ENCODE results near the gene SDHA.
"Not testable (repeated sequence)": the region's sequence is repeated elsewhere in the genome, so short reads cannot be mapped to it uniquely, and the experiment has no call there.

- TF ChIP-seq, protein P1, sequence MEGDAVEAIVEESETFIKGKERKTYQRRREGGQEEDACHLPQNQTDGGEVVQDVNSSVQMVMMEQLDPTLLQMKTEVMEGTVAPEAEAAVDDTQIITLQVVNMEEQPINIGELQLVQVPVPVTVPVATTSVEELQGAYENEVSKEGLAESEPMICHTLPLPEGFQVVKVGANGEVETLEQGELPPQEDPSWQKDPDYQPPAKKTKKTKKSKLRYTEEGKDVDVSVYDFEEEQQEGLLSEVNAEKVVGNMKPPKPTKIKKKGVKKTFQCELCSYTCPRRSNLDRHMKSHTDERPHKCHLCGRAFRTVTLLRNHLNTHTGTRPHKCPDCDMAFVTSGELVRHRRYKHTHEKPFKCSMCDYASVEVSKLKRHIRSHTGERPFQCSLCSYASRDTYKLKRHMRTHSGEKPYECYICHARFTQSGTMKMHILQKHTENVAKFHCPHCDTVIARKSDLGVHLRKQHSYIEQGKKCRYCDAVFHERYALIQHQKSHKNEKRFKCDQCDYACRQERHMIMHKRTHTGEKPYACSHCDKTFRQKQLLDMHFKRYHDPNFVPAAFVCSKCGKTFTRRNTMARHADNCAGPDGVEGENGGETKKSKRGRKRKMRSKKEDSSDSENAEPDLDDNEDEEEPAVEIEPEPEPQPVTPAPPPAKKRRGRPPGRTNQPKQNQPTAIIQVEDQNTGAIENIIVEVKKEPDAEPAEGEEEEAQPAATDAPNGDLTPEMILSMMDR (IDR thresholded peaks at IDR 0.05), result not testable (repeated sequence)
- TF ChIP-seq POLR2AphosphoS5 (IDR thresholded peaks at IDR 0.05), result not testable (repeated sequence)
Measured at GRCh38 chr5:233426-233825, 15.3 kb downstream of the SDHA start.

All from esophagus muscularis mucosa (tissue), 3 donors.